ENCODE data around the gene AP3M1.
A peak's percentile ranks its signal among the peaks of the same experiment; 100 is the strongest.

The AP3M1 gene

DNA sequence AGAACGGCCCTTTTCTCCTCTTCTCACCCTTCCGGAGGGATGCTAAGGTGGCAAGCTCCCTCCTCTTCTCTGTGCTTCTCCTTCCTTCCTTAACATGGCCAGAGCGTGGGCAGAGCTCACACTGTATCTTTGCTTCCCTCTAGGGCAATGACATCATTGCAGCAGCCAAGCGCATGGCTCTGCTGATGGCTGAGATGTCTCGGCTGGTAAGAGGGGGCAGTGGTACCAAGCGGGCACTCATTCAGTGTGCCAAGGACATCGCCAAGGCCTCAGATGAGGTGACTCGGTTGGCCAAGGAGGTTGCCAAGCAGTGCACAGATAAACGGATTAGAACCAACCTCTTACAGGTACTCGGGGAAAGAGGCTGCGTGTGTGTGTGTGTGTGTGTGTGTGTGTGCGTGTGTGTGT is 36.6 kb downstream of the AP3M1 start:
- DNase-seq (ENCODE audit: low spot score) = no peak

GRCh38 chr10:74113546-74113945 is 37.1 kb downstream of the AP3M1 start:
- no peak for DNase-seq (ENCODE audit: low spot score)

- no peak for DNase-seq (ENCODE audit: low spot score)
Observed at GRCh38 chr10:74111799-74112198, 38.8 kb downstream of the AP3M1 start.

GRCh38 chr10:74110120-74110519 is 40.5 kb downstream of the AP3M1 start:
- DNase-seq (ENCODE audit: low spot score) = no peak

- DNase-seq (ENCODE audit: low spot score) = no peak
Observed at GRCh38 chr10:74109452-74109851, 41.2 kb downstream of the AP3M1 start.

DNA sequence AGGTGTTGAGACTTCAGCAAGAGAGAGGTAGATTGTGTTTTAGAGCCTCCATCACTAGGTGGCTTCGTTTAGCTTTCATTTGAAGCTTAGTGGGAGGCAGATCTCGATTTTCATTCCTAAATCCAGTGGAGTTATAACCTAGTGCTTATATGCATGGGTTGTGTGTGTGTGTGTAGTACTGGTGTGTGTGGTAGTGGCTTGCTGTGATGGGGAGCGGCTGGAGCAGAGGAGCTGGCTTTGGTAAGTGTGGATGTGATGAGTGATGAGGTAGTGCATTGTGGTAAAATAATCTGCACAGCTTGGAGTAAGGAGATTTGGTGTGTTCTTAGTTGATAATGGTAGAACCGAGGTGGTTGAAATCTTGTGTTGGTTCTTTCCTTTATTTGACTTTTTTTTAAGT is 43.2 kb downstream of the AP3M1 start:
- DNase-seq (ENCODE audit: low spot score) = no peak

DNA sequence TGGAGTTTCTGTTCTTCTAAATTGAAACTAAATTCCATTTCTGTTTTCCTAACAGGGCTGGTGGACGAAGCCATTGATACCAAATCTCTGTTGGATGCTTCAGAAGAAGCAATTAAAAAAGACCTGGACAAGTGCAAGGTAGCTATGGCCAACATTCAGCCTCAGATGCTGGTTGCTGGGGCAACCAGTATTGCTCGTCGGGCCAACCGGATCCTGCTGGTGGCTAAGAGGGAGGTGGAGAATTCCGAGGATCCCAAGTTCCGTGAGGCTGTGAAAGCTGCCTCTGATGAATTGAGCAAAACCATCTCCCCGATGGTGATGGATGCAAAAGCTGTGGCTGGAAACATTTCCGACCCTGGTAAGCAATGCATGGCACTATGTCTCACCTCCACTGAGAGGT is 45.6 kb downstream of the AP3M1 start:
- DNase-seq (ENCODE audit: low spot score) = no peak

GRCh38 chr10:74104480-74104879 is 46.1 kb downstream of the AP3M1 start:
- DNase-seq (ENCODE audit: low spot score) = no peak

GRCh38 chr10:74103560-74104258 is 46.9 kb downstream of the AP3M1 start:
- DNase-seq (ENCODE audit: low spot score) = no peak

DNA sequence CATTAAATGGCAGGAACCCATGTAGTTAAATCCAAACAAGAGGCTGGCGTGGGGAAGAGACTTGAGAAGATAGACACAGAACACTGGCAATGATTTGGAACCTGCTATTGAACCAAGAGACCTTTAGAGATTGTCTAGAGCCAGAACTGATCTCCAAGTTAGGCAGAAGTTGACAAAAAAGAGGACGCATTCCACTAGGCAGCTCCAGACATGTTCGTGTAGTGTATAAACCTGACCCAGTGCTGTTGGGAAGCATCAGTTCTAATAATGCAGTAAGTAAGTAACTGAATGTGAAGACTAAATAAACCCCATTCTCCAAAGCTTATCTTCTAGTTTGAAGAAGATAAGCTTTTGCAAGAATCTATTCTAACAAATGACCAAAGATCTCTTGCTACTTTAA is 50.8 kb downstream of the AP3M1 start:
- DNase-seq (ENCODE audit: low spot score) = no peak

DNA sequence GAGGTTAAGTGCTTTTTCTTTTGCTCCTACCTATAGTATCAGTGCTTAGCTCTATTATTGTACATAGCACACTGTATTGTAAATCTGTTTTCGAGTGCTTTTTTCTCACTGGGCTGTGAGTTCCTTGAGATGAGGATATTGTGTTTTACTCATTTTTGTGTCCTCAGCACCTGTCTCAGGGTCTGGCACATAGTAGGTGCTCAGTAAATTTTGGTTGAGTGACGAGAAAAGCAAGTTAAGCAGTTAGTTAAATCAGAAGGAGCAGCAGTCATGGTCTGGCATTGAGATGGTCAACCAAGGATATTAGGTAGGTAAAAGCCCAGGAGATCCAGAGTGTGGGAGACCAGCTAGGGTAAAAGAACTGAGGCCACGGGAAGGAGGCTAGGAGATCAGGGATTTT is 51.2 kb downstream of the AP3M1 start:
- DNase-seq (ENCODE audit: low spot score) = no peak

DNA sequence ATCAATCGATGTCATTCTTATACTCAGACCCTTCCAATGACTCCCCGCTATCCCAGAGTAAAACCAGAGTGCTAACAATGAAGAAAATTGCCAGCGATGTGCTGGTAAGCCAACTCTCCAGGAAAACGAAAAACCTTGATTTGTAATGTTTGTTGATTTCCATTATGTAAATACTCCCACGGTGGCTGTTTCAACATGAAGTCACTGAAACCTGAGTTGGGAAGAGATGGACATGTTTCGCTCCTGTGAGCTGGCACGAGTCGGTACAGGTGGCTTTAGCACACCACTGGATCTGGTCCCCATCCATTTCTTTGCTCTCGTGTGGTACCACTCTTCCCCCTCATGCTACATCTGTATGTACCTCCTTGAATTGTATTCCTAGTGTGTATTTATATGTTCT is 52.9 kb downstream of the AP3M1 start:
- no peak for DNase-seq (ENCODE audit: low spot score)

DNA sequence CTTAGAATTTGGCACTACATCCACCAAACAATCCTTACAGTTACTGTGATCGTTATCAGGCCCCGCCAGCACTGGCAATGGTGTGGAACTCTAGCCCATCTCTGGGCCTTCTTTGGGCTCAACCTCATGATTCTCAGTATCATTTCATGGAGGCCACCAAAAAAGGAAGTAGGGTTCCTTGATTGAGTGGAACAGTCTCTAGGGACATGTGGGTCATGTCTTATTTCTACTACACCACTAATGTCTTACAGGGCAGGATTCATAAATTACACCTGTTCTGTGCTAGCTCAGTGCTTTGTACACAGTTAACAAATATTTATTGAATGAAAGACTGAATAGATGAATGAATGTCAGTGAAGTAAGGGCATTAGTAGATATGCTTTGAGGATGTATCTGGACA is 53.9 kb downstream of the AP3M1 start:
- no peak for DNase-seq (ENCODE audit: low spot score)

DNA sequence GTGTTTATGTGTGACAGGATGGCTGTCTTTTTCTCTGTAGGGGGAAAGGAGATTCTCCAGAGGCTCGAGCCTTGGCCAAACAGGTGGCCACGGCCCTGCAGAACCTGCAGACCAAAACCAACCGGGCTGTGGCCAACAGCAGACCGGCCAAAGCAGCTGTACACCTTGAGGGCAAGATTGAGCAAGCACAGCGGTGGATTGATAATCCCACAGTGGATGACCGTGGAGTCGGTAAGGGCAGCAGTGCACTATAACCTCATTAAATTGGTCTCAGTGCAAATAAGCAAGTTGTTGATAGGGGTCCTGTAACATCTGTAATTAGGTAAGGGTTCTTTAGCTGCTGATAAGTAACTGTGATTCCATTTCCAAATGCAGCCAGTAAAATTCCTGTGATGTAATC is 56.4 kb downstream of the AP3M1 start:
- DNase-seq (ENCODE audit: low spot score) = no peak

DNA sequence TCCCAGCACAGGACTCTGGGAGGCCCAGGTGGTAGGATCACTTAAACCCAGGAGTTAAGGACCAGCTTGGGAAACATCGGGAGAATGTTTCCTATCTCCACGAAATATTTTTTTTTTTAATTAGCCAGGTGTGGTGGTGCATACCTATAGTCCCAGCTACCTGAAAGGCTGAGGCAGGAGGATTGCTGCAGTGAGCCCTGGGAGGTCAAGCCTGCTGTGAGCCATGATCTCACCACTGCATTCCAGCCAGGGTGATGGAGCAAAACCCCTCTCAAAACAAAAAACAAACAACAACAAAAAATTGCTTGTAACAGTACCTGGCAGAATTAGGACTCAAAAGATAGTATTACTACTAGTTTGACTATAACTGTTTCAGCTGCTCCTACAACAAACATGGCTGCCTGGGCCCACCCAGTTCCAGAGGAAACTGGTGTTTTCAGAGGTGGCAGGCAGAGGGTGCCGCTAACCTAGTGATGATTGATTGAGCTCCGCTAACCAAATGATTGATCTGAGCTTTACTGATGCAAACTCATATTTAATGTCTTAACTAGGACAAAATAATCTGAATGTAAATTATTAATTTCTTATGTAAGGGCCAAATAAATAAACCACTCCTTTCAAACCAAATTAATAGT is 57.0 kb downstream of the AP3M1 start:
- no peak for DNase-seq (ENCODE audit: low spot score)

DNA sequence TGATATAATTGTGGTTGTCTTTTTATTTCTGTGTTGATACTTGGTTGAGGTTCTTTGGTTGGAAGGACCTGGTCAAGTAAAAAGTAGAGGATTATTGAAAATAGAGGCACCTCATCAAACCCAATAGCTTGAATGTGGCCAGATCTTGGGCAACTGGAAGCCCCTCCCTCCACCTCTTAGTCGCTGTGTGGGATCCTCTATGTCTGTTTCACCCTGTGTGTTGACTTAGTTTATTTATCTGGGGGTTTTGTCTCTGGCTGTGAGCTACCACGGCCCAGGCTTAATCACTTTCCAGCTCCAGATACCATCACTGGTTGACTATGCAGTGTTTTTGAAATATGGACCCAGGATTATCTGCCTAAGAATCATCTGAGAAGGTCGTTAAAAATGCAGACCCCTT is 58.3 kb downstream of the AP3M1 start:
- DNase-seq (ENCODE audit: low spot score) = no peak

GRCh38 chr10:74088722-74089121 is 61.9 kb downstream of the AP3M1 start:
- DNase-seq (ENCODE audit: low spot score) = no peak

DNA sequence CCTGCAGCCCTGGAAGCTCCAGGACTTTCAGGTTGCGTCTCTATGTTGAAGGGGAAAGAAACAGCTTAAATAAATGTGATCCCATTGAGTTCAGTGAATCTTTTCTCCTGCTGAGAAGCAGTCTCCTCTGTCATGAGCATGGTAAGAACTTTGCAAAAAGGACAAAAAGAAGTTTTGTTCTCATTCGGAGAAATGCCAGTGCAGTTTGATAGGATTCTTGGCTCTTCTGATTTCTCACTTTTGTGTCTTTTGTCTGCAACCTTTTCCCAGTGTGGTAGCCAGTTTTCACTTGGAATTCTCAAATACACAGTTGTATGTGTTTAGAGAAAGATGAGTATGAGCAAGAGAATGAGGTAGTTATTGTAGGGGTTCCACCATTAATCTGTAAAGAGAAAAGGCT is 64.3 kb downstream of the AP3M1 start:
- DNase-seq (ENCODE audit: low spot score) = no peak

- no peak for DNase-seq (ENCODE audit: low spot score)
Observed at GRCh38 chr10:74084955-74085354, 65.7 kb downstream of the AP3M1 start.

DNA sequence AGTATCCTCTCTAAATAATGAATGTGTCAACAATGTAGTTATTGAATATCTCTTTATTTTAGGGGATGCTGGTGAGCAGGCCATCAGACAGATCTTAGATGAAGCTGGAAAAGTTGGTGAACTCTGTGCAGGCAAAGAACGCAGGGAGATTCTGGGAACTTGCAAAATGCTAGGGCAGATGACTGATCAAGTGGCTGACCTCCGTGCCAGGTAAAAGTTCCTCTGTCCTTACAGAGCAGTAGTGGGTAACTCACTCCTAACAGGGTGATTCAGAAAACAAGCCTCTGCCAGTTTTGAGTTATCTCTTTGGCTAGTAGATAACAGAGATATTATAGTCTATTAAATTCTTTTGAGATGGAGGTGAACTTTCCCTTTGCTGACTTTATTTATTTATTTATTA is 67.3 kb downstream of the AP3M1 start:
- no peak for DNase-seq (ENCODE audit: low spot score)

GRCh38 chr10:74081941-74082718 is 68.5 kb downstream of the AP3M1 start:
- no peak for DNase-seq (ENCODE audit: low spot score)

DNA sequence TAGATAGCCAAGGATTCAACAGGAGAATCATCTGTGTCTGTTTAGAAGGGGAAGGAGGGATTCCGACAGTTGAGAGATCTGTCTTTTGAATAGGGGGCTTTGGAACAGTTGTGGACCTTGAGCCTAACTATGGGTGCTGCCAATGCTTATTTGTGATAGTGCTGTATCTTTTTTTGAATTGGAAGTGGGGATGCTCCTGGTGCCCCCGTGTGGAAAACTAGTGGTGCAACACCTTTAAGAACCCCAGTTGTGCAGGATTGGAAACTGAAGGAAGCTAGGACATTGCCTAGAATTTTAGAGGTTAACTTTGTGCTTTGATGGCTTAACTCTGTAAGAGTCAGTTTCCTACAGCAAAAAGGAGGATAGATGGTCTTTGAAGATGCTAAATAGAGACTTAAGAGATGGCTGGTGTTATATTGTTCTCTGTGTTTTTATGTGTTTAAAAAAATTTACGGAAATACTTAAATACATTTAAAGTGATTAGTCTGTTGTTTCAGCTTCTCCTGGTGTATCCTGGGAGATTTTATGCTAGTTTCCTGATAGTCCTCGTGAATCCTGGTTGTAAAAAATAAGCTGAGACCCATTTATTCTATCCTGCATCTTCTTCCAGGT is 69.3 kb downstream of the AP3M1 start:
- DNase-seq (ENCODE audit: low spot score) = peak; percentile 52

Measured in kidney capillary endothelial cell (primary cell).